Dermis blood vessel endothelial cell (primary cell): ENCODE results near the gene TSC2. TPM values are rescaled to one million over a fixed set of nuclear protein-coding genes. Genes with fewer than 3 reads are reported as not detected.
"Not testable (repeated sequence)": the region's sequence is repeated elsewhere in the genome, so short reads cannot be mapped to it uniquely, and the experiment has no call there.

Source experiments
- DNase-seq: peaks from one replicate; pipeline ENCODE4 v3.0.0; 2010
- total RNA-seq: library from RNA; depleted of rRNA; stranded (reverse); fragments of >200 nt; gene quantifications from 2 replicates; pipeline ENCODE4 v1.2.3, GENCODE V29; 2014

Gene TSC2
- total RNA-seq, 1 donor from 2014 or later, result 40.8 TPM

DNA sequence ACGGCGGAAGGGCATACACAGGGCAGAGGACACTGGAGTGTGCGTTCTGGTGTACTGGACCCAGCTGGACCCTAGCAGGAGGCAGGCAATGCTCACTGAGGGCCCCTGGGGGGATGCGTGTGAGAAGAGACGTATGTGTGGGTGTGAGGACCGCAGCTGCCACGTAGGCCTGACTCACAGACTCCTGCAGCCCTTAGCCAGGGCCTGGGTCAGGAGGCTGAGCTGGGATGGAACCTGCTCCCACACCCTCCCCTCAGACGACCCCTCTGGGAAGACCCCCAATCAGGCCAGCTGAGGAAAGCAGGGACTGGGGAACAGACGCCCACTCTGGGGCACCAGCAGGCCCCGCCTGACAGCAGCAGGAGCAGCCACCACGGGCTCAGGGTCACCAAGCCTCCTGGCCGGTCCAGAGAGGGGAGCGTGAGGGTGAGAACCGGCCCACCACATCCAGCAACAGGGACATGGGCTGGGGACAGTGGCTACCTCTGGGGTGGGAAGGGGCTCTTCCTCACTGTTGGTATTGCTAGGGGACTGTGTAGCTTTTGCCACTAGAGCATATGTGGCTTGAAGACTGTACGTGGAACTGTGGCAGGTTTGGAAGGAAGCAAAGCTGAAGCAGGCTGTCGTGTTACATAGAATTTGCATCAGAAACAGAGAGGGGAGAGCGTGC is 59.5 kb downstream of the TSC2 start:
- DNase-seq, result not testable (repeated sequence)

DNA sequence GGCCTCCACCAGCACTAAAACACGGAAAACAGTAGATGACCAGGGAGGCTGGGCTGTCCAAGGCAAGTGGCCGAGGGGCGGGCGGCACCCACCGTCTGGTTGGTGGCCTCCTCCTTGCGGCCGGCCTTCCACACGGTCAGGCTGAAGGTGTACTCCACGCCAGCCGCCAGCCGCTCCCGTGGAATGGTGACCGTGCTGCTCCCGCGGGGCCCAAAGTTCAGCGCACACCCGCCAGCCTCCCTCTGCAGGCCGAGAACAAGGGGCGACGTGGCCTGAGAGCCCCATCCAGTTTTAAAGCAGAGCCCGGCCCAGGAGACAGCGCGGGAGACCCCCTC is 60.0 kb downstream of the TSC2 start:
- DNase-seq, result not testable (repeated sequence)

DNA sequence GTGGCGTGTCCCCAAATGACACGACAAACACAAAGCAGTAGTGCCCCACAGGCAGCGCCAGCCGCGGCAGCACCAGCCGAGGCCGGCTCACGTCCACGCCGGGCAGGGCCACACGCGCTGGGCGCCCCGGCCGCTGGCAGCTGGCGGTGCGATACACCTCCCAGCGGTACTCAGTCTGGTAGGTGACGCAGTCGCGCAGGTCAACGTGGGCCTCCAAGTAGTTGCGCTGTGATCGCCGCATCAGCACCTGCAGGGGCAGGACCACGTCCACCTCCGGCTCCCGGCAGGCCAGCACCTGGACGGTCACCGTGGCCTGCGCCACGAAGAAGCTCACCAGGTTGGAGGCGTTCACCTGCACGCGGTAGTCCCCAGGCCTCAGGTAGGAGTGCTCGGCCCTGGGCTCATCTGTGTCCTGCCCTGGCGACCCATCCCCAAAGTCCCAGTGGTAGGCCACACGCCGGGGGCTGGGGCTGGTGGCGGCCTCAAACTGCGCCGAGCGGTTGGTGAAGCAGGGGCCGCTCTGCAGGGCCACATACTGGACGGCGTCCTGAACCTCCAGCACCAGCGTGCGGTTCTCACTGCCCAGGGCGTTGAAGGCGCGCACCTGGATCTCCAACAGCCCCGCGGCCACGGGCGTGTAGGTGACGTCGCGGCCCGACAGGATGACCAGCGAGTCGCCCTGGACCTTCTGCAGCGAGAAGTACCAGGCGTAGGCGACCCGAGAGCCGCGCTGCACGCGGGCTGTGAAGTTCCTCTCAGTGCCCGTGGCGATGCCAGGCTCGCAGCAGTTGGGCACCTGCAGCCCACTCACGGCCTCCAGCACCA is 60.9 kb downstream of the TSC2 start:
- not testable (repeated sequence) for DNase-seq

DNA sequence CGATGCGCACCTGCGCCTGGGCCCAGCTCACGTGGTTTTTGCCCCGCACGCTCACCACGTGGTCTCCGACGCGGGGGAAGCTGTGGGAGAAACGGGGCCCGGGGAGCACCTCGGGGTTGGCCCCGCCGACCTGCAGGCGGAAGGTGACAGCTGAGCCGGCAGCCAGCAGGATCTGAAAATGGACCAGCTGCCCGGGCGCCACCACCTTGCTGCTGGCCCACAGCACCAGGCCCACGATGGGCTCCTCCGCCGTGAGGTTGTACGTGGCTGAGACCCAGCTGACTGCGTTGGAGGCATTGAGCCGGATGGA is 61.4 kb downstream of the TSC2 start:
- not testable (repeated sequence) for DNase-seq

DNA sequence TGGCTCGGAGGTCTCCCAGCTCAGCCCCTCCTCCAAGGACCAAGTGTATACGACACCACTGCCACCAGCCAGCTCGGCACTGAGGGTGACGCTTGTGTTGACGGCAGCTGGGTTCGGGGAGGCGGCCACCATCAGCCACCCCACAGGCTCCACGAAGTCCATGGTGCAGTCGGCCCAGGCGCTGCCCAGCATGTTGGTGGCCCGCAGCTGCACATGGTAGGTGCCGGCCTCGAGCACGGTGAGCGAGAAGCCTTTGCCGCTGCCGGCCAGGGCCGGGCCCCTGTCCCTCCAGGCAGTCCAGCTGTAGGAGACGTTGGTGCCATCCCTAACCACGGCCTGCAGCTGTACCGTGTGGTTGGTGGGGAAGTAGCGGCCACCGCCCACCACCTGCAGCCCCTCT is 62.1 kb downstream of the TSC2 start:
- not testable (repeated sequence) for DNase-seq

DNA sequence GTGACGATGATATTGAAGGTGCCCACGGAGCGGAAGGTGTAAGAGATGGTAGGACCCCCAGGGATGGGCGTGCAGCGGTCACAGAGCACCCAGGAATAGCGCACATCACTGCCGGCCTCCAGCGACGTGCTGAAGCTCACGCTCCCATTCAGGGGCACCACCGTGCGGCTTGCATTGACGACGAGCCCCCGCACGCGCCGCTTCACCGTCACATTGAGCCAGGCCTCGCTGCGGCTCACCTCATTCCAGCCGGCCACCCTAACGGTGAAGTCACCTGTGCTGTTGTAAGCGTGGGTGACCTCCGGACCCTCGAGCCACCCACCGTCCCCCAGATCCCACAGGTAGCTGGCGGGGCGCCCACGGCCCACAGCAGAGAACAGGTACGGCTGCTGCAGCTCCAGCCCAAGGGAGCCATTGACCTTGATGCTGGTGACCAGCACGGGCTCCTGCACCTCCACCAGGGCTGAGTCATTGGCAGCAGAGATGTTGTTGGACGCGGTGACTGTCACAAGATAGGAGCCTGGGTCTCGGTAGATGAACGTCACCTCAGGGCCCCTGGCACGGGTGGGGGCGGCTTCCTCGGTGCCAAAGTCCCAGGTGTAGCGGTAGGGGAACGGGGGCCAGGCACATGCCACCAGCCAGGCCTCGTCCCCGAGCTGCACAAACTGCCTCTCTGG is 62.7 kb downstream of the TSC2 start:
- not testable (repeated sequence) for DNase-seq

DNA sequence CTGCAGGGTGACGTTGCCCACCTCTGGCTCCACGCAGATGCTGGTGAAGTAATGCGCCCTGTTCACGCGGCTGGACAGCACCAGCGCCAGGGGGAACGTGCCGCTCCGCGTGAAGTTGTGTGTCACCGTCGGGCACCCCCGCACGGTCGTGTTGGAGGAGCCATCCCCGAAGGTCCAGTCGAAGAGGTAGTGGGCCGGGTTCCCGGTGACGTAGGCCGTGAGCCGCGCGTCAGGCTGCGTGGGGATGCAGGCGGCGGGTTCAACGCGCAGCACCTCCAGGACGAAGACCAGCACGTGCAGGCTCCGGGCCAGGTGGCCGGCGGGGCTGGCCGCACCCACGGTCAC is 63.2 kb downstream of the TSC2 start:
- not testable (repeated sequence) for DNase-seq

DNA sequence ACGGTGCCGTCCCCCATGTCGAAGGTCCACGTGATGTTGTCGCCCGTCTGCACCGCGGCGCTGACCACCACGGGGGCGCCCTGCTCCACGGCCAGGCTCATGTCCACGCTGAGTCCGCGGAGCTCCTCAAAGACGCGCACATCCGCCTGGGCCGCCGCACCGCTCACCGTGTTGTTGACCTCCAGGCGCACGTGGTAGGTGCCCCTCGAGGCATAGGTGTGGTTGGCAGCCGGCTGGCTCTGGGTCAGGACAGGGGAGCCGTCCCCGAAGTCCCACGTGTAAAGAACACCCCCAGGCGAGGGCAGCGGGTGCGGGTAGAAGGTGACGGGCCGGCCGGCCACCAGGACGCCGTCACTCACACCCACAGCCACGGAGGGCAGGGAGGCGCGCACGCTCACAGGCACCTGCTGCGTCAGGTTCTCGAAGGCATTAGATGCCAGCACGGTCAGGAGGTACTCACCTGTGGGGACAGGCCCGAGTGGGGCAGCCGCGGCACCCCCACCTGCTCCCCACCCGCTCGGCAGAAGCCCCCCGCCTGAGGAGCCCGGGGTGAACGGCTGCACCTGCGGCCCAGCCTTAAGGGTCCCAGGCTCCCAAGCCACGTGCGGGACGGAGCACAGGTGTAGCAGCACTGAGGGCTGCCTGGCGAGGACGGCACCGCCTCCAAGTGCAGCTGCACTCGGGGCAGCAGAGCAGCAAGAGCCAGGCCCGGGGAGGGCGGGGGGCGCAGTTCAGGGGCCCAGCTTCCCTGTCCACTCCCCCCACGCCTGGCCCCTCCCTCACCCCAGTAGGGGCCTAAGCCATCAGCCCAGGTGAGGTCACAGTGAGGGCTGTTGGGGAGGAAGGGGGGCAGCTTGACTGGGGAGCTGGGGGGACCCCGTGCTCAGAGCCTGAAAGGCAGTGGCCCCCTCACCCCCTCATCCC is 63.9 kb downstream of the TSC2 start:
- not testable (repeated sequence) for DNase-seq

DNA sequence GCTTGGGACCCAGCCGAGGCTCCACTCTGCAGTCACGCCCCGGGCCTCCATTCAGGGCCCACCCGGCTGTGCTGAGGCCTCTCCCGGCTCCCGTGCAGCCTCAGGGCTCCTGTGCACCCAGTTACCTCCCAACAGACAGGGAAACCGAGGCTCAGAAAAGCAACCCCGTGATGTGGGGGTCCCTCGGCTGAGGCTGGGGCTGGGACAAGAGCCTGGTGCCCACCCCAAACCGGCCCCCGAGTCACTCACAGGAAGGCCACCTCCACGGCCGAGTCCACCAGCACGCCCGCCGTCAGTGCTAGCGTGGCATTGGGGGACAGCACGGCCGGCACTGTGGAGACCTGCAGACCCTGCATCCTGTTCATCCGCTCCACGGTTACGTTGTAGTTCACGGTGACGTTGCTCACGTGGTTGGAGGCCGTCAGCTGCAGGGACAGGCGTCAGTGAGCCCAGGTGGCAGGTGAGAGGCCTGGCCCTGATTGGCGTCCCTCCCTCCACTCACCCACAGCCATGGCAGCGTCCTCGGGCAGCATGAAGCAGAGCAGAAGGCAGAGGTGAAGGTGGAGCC is 64.8 kb downstream of the TSC2 start:
- not testable (repeated sequence) for DNase-seq

DNA sequence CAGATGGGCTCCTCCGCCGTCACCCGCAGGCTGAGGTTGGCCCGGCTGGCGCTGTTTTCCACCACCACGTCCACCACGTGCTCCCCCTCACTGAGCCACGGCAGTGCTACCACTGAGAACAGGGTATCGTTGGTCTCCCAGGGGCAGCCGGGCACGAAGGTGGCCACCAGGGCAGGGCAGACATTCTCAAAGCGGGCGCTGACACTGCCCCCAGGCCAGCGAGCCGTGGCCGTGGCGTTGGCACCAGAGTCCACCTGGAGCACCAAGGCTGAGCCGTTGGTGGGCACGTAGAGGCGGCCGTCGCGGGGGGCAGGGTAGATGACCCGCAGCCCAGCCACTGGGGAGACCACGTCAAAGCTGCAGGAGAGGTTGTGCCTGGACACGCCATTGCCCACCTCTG is 66.4 kb downstream of the TSC2 start:
- not testable (repeated sequence) for DNase-seq

DNA sequence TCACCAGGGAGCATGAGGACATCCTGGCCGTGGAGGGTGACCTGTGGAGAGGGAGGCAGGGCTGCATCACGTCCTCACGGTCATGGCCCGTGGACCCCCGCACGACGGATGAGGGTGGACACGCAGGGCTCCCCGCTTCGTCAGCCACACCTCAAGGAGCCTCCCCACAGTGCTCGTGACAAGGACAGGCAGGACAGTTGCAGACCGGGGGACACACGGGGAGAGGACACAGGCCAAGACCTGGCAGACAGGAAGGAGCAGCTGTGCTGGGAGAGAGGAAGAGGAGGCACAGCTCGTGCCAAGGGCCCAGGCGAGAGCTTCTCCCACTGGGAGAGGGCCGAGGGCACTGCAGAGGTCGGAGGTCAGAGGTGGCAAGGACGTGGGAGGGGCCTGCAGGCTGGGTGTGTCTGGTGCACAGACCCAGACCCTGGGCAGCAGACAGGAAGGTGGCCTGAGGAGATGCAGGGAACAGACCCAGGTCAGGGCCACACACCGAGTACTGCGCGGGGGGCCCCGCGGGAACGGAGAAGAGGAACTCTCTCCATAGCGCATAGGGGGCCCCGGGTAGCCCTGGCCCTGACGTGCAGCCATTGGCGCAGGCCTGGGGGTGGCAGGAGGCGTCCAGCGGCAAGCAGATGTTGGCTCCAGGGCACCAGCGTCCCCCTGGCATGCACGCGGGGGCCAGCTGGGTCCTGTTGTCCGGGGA is 67.3 kb downstream of the TSC2 start:
- not testable (repeated sequence) for DNase-seq

DNA sequence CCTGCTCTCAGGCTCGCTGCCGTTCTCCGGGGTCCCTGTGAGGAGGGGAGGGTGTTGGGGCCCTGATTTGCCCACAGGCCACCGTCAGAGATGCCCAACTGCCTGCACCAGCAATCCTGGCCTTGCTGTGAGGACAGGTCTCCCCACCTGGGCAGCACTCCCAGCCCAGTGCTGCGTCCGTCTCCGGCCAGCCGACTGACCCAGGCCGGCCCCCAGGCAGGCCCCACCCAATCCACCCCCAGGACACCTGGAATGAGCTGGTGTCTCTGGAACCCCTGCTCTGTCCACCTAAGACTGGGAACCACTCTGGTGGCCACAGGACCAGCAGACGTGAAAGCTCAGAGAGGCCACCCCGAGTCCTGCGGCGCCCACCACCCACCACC is 67.8 kb downstream of the TSC2 start:
- no peak for DNase-seq

DNA sequence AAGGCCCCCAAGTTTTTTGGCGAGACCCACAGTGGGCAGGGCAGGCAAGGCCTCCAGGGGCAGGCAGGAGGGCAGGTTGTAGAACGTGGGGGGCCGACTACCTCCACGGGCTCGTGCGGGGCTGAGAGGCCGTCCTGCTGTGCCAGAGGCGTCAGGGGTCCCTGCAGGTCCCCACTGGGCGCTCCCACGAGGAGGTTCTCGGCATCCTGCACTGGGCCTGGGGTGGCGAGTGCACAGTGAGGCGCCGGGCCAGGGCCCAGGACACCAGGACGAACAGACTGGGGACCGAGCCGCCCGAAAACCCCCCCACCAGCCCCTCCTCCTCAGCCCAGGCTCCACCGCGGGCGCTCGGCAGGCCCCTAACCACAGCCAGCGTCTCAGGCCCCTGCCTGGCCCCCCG is 68.6 kb downstream of the TSC2 start:
- DNase-seq, result not testable (repeated sequence)

DNA sequence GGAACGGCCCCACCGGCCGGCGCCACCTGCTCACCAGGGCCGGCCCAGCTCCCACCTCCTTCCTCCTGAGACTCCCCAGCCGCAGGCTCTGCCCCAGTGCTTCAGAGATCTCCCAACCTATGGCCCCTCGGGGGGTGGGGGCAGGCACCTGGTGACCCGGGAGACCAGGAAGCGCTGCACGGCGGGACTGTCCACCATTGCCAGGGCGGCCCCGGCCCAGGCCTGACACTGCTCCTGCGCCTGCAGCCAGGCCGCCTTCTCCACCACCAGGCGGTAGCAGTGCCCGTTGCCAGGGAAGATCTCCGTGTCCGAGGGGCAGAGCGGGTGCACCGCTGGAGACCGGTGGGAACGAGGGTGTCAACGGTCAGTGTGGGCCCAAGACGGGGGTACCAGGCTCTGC is 69.6 kb downstream of the TSC2 start:
- DNase-seq, result not testable (repeated sequence)

DNA sequence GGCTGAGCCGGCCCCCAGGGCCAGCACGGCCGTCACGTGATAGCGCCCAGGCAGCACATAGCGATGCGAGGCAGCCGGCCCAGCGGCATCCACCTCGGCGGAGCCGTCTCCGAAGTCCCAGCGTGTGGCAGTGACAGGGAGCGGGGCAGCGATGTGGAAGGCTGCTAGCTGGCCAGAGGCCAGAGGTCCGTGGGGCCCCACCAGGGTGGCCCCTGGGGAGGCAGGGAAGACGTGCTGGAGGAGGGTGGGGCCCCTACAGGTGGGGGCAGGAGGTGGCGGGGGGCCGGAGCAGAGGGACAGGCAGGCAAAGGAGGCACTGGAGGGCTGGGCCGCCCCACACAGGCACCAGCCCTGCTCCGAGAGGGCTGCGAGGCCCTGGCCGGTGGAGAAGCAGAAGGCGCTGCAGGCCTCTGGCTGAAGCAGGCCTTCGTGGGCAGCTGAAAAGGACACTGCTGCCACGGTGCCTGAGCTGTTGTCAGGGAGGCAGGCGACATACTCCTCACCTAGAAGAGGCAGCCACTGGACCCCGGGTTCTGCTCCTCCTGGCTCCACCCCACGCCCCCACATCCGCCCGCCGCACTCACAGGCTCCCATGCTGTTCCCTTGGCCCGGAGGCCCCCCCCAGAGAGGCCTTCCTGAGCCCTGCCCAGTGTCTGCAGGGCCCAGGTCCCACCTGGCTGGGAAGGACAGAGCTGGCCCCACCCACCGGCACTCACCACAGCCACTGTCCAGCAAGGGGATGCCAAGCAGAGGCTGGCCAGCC is 70.4 kb downstream of the TSC2 start:
- not testable (repeated sequence) for DNase-seq

DNA sequence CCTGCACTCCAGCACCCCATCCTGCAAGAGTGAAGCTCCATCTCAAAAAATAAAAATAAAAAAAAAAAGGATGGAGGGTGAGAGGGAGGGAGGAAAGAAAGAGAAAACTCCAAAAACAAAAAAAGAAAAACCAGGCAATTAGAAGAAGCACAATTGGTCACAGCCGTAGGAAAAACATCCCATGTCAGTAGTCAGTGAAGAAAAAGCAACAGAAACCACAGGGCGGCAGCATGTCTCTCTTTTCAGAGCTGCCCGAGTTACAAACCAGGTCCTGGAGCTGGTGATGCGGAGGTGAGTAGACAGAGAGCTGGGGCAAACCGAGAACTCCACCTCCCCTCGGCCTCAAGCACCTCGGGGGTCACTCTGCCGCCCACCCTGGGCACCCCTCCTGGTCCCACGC is 73.5 kb downstream of the TSC2 start:
- DNase-seq, result peak; percentile 45

DNA sequence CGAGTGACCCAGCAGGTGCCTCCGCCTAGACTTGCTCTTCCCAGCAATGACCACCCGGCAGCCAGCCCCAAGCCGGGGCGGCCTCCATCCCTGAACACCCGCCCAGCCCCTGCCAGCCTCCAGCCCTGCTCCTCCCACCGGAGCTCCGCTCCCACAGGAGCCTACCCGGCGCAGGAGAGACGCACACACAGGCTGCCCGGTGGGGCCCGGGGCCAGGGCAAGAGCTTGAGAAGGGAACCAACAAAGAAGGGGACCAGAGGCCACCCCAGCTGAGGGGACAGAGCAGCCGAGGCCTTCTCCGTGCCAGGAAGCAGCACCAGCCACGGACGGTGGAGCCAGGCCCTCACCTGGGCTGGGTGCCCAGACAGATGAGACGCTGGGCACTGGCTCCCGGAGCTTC is 74.1 kb downstream of the TSC2 start:
- DNase-seq, result no peak

DNA sequence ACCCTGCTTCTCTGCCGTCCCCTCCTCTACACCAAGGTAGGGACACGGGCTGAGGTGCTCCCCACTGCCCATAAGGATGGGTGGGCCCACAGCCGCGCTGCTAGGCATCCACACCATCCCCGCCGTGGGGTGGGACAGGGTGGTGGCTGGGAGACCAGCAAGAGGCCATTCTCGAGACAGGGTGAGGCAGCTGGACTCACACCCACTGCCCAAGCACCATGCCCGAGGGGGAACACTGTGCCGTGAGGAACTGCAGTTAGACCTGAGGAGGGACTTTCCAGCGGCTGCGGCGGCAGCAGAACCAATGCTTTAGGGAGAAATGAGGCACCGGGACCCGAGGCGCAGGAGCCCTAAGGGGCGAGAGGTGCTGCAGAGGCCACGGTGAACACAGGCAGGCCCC is 74.6 kb downstream of the TSC2 start:
- DNase-seq, result no peak

DNA sequence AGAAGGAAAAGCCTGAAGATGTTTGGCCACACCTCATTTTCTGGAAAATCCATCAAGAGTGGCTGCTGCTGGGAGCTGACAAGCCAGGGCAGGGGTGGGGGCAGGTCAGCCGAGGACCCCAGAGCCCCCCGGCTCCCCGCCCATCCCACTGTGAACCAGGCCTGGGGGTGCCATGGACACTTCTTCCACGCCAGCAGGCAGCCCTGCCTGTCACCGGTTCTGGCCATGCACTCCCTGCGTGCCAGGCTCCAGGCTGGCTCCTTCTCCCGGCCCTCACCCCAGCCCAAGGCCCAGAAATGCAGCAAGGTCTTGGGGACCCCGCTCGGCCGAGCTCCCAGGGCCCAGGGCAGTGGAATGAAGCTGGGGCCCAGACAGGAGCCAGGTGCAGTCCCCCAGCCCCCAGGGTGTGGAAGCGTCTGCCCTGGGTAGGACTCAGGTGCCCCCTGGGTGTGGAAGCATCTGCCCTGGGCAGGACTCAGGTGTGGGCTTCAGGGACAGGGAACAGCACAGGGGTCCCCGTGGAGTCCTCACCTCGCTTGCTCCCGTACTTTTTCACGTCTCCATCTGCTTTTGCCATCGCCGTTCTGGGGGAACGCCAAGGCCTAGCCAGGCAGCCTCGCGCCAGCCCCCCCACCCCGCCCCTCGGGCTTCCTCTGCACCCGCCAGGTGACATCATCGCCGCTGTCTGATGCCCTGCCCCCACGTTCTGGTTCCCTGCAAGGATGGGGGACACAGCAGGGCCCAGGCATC is 75.3 kb downstream of the TSC2 start:
- not testable (repeated sequence) for DNase-seq

DNA sequence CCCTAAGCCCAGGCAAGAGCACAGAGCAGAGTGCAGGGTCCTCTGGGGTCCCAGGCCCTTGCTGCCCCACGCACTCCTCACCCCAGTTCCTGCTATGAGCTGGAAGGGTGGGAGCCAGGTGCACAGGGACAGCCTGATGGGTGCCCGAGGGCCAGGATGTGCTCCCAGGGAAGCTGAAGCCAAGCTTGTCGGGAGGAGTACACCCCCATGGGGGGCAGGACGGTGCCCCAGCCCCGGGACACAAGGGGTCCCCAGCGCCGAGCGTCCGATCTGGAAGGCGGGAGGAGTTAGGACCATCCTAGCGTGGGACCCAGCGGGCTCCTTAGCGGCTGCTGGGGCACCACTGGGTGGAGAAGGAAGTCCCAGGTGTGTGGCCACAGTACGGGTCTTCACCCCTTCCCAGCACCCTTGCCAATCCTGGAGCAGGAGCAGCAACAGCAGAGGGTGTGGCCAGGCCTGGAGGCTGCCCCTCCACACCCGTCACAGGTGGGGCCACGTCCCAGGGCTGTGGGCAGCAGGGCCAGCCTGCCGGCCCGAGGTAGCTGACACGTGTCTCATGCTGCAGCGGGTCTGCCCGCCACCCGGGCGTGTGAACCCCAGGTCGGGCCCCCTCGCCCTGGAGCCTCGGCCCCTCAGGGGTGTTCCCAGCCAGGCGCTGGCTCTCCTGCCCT is 76.1 kb downstream of the TSC2 start:
- not testable (repeated sequence) for DNase-seq
